Hypothalamus (tissue), 51 donors: ENCODE measurements around the gene LRRN4.
A peak's percentile ranks its signal among the peaks of the same experiment; 100 is the strongest.
"Not testable (repeated sequence)": the region's sequence is repeated elsewhere in the genome, so short reads cannot be mapped to it uniquely, and the experiment has no call there.

Experiments used
- DNase-seq, 51 donors: peaks; one replicate each; lab custom pipeline; 2025; lab: John Stamatoyannopoulos, UW

Gene LRRN4

DNA sequence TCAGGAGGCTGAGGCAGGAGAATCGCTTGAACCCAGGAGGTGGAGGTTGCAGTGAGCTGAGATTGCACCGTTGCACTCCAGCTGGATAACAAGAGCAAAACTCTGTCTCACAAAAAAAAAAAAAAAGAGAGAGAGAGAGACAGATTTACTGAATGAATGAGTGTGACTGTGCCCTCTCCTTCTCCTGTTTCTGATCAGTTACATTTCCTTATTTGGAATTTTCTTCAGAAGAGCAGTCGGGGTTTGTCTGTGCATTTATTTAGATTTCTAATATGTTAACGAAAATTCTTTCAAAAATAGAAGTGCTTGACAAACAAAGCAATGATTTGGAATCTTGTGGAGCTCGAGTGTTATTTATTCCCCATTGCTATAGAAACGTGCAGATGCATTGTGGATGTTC is 6.4 kb upstream of the LRRN4 start:
- DNase-seq, result no peak

DNA sequence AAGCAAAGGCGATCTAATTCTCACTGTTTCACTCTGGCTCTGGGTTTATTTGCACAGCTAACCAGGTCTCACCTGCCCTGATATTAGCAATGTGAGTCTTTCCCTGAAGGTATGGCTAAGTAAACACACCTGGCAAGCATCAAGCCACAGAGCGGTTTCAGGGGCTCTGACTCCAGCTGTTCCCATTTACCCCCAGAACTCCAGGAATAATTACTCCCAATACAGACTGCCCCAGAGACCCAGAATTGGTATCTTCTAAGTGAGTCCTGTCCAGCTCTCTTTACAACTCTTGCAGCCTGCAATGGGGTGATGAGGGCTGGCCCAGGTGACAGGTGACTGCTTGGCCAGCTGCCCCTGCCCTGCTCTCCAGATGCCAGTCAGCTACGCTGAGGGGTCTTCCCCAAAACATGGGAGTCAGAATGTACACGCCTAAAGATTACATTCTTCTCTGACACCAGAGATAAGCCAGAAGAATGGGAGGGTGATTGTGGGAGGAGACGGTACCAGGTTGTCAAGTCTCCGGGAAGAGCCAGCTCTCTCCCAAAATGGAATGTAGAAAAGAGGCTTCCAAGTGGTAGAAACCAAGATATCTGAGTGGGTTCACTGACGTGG is 4.9 kb upstream of the LRRN4 start:
- no peak for DNase-seq

GRCh38 chr20:6057691-6058090 is 3.8 kb upstream of the LRRN4 start:
- DNase-seq, result no peak

GRCh38 chr20:6057139-6057538 is 3.3 kb upstream of the LRRN4 start:
- no peak for DNase-seq

DNA sequence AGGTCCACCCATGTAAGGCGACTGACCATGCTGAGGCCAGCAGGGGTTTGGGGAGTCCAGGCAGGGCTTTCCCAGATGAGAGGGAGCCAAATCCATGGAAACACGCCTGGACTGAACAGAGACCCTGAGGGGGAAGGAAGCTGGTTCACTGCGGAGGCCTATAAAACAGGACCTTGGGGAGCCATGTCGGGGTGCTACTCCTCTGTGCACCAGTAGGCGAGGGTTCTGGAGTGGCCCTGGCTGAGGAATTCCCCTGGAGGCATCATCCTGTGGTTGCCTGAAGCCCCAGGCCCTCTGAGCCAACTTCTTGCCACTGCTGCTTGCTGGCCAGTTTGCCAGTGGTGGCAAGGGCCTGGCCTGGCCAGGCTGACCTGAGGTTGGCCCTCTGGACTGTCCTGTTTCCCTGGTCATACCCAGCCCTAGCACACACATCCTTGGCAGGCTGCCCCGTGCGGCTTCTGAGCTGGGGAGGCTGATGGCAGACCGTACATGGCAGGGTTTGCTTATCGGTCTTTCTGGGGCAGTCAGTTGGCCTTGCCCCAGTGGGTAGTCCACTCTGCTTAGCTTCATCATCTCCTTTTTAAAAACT is 2.2 kb upstream of the LRRN4 start:
- DNase-seq, result no peak

GRCh38 chr20:6055161-6055783 is 1.4 kb upstream of the LRRN4 start:
- DNase-seq, result no peak

- DNase-seq, result not testable (repeated sequence)
Measured at GRCh38 chr20:6054689-6055051, 810 bp upstream of the LRRN4 start.

DNA sequence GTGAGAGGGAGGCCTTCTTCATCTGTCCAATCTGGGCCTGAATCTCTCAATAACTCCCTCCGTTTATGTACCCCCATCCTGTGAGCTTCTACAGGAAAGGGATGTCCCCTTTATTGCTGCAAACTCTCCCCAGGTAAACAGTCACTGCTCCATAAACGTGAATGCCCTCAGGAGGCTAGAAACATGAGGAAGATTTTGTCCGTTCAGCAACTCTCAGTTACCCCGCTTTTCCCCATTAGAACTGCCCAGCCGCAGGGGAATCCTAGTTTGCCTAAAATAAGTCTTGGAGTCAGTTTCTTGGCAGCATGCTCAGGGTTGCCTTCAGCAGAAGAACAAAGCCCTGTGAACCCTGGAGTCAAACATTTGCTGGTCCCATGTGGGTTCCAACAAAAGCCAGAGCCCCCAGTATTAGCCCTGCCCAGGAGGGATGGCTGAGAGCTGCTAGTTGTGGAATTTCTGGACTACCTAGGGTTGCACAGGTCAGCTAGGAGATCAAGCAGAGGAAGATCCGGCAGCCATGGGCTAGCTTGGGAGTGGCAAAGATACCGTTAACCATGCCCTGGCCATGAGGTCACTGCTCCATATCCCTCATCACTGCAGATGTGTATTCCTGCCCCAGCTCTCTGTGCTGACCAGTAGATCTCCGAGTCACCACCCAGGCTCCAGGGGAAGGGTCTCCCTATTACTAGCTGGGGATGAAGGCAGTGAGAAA is 640 bp downstream of the LRRN4 start:
- DNase-seq, result no peak

- DNase-seq, result no peak
Measured at GRCh38 chr20:6051505-6051904, 2.4 kb downstream of the LRRN4 start.

- no peak for DNase-seq
Measured at GRCh38 chr20:6048391-6048790, 5.5 kb downstream of the LRRN4 start.

DNA sequence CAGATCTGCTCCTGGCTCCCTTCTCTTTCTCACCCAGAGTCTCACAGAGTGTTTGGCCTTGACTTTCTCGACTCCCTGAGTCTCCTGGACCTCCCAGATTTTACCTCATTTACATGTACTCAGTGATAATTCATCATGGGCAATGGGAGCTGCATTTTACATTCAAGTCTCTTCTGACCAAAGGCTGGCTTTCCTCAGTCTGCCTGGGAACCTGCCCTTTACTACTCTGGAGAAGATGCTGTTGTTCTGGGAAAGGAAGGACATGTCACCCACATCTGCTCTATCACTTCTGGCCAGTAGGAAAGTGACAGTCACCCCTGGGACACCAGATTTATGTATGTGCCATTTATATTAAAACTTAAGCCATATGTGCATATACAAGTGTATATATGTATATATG is 7.4 kb downstream of the LRRN4 start:
- no peak for DNase-seq

GRCh38 chr20:6045566-6045965 is 8.3 kb downstream of the LRRN4 start:
- no peak for DNase-seq

DNA sequence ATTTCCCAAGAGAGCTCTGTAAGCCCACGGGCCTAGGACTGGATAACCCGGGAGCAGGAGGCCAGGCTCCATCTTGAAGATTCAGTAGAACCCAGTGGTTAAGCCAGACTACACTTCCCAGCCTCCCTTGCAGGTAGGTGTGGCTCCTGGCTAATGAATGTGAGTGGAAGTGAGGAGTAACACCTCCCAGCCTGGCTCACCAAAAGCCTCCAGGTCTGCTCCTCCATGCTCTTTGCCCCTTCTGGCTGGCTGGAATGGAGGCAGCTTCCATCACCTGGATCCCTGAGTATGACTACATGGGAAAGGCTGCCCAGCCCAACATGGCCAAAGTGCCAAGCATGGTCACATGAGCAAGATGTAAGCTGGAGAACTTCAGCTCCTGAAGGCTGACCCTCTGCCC is 9.7 kb downstream of the LRRN4 start:
- no peak for DNase-seq

GRCh38 chr20:6041808-6042265 is 12.0 kb downstream of the LRRN4 start:
- no peak for DNase-seq

DNA sequence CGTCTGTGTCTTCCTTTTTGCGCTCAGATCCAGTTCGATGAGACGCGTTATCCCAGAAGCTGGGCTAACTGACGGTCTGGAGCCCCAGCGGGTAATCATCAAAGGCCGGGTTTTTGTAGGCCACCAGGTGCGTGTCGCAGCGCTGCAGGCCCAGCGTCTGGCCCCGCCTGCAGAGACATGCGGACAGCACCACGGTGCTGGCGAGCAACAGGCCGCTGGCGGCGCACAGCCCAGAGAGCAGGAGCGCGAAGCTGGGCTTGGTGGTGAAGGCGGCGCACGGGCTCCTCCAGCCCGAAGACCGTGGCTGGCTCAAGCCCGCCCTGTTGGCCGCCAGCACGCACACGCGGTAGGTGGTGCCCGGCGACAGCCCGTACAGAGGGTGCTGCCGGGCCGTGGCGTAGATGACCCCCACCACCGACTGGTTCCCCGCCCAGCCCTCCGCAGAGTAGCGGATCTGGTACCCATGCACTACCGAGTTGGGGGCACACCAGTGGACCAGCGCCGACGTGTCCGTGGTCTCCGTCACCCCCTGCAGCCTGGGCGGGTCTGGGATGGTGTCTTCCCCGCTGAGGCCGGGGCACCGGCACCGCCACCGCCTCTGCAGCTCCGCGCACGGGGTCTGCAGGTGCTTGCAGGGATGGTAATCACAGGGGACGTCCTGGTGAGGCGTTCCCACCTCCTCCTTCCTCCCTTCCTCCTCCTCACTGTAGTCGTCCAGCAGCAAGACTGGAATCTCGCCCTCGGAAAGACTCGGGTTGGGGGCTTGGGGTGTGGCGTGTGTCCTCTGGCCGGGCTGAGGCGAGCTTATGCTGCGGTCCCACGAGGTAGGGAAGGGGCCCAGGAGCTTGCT is 12.7 kb downstream of the LRRN4 start:
- DNase-seq, result no peak

- no peak for DNase-seq
Measured at GRCh38 chr20:6040540-6040939, 13.3 kb downstream of the LRRN4 start.

- no peak for DNase-seq
Measured at GRCh38 chr20:6039766-6040165, 14.1 kb downstream of the LRRN4 start.

GRCh38 chr20:6038256-6038655 is 15.6 kb downstream of the LRRN4 start:
- peak in 20 of 51 donors; percentile 3 to 70 (median 31) for DNase-seq

GRCh38 chr20:6037082-6037481 is 16.8 kb downstream of the LRRN4 start:
- DNase-seq, result no peak

- DNase-seq, result no peak
Measured at GRCh38 chr20:6036213-6036612, 17.6 kb downstream of the LRRN4 start.
